GM10248 (cell line): ENCODE results near the gene BSND.

ENCODE experiments used
- CTCF ChIA-PET: fragments of 300-600 bp; sonication (Branson Sonifier 250); formaldehyde crosslinking; extraction: SDS; loops from one replicate; lab custom pipeline; 2021; ENCODE audit warnings: antibody characterized with exemption; lab: Yijun Ruan, JAX
- POLR2A ChIA-PET: fragments of 350-650 bp; sonication (Branson Sonifier 250); formaldehyde crosslinking; extraction: SDS; loops from one replicate; lab custom pipeline; 2020; ENCODE audit warnings: antibody characterized with exemption; lab: Yijun Ruan, JAX
- DNase-seq: peaks from one replicate; pipeline ENCODE4 v3.0.0; 2012; ENCODE audit errors: extremely low spot score
- TF ChIP-seq, protein P1 (sequence below): IDR thresholded peaks from 2 replicates; pipeline ENCODE4 v1.5.1; 2012; ENCODE audit warnings: mild to moderate bottlenecking, low read depth; ENCODE audit errors: extremely low read depth, missing control alignments, control extremely low read depth

BSND gene

DNA sequence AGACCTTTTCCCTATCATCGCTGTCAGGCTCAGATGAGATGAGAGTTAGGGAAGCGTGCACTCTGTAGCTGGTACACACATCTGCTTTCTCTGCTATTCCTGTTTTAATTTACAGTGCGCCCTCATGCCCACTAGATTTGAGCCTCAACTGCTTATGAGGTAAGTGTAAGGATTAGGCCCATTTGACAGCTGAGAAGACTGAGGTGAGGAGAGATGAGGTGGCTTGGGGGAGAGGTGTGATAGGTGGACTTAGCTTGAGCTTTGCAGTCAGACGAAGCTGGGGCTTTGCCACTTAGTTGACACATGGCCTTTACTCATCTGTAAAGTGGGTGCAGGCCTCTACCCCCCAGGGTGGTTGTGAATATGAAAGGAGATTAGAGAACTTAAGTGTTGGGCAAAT, 9.8 kb upstream of the BSND start:
- ChIA-PET POLR2A (no interaction called here), CTCF (interaction anchor here (1.0 to 24.6 kb wide), 4 partner anchors 13 to 43 kb away, joined by 3 to 609 read pairs (median 3); no protein-coding TSS in a partner anchor)
- no peak for DNase-seq
- TF ChIP-seq, protein P1, sequence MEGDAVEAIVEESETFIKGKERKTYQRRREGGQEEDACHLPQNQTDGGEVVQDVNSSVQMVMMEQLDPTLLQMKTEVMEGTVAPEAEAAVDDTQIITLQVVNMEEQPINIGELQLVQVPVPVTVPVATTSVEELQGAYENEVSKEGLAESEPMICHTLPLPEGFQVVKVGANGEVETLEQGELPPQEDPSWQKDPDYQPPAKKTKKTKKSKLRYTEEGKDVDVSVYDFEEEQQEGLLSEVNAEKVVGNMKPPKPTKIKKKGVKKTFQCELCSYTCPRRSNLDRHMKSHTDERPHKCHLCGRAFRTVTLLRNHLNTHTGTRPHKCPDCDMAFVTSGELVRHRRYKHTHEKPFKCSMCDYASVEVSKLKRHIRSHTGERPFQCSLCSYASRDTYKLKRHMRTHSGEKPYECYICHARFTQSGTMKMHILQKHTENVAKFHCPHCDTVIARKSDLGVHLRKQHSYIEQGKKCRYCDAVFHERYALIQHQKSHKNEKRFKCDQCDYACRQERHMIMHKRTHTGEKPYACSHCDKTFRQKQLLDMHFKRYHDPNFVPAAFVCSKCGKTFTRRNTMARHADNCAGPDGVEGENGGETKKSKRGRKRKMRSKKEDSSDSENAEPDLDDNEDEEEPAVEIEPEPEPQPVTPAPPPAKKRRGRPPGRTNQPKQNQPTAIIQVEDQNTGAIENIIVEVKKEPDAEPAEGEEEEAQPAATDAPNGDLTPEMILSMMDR, result no peak

DNA sequence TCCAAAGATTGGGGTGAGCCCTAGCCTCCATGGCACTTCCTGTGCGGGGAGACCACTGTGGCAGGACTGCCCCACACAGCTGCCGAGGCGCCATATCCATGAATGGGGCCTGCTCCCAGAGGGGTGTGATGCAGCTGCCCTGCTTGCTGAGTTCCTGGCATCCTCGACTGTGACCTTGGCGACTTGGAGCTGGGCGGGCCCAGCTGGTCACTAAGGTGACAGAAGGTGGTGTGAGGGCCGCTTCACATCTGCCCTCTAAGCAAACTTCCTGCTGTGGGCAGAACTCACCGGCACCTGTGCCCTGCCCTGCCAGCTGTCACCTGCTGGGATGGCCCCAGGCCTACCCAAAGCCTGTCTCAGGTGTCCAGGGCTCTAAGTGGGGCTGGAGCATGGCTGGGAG, 9.3 kb upstream of the BSND start:
- POLR2A ChIA-PET, result no interaction called here
- TF ChIP-seq, protein P1, result no peak
- no peak for DNase-seq
- CTCF ChIA-PET, result interaction anchor here (1.4 to 24.6 kb wide), 3 partner anchors 32 to 43 kb away, joined by 3 to 609 read pairs (median 3); no protein-coding TSS in a partner anchor

DNA sequence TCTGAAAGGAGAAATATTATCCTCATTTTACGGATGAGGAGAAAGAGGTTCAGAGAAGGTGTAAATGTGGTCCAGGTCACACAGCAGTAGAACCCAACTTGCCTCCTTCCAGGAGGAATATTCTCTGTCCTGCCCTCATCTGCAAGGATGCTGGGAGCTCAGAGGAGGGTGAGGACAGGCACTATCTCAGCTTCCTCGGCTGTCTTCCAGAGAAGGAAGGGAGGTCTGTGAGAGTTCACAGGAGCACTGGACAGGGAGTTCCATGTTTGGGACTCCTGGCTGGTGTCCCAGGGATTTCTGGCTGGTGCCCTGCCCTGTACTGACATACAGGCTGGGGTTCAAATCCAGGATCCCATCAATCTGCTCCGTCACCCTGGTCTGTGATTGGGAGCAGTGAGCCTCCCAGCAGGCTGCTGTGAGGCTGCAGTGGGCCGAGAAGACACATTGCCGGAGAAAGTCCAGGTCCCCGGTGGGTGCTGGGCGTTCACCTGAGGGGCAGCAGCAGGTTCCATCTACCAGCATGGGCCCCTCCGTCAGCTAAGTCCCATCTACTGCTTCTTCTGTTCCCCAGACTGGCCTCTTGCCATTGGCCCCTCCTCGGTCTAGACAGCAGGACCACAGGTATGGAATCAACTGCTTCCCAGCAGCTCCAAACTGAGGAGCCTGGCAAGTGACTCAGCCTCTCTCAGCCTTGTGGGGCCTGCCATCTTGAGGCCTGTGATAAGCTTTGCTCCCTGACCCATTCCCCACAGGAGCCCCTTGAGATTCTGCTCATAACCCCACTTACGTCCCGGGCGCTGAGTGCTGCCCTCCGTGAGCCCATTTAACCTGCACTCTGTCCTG, 8.5 kb upstream of the BSND start:
- no peak for DNase-seq
- ChIA-PET POLR2A (no interaction called here), CTCF (interaction anchor here (24.6 kb wide), 1 partner anchor 44 kb away, joined by 609 read pairs; no protein-coding TSS in a partner anchor)
- TF ChIP-seq, protein P1, result no peak

DNA sequence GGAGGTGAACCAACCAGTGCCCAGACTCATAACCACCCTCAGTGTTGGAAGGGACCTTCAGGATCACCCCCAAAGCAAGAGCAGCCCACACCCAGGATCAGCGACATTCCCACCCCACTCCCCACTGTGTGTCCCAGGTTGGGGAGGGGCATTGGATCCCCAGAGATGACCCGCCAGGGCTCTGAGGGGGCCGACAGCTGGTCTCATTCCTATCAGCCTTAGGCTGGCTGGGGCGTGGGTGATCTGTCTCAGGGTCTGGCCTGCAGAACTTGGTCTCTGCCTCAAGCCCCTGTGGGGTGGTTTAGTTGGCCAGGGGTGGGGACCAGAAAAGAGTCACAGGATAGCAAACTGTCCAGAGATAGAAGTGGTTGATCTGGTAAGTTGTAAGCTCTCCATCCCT, 7.8 kb upstream of the BSND start:
- POLR2A ChIA-PET, result no interaction called here
- TF ChIP-seq, protein P1, result no peak
- DNase-seq, result no peak
- CTCF ChIA-PET, result interaction anchor here (24.6 kb wide), 1 partner anchor 45 kb away, joined by 609 read pairs; no protein-coding TSS in a partner anchor

- no peak for DNase-seq
- TF ChIP-seq, protein P1, result no peak
- ChIA-PET POLR2A (no interaction called here), CTCF (interaction anchor here (24.6 kb wide), 1 partner anchor 46 kb away, joined by 609 read pairs; no protein-coding TSS in a partner anchor)
These were observed 6.8 kb upstream of the BSND start for GRCh38 chr1:54991939-54992338.

DNA sequence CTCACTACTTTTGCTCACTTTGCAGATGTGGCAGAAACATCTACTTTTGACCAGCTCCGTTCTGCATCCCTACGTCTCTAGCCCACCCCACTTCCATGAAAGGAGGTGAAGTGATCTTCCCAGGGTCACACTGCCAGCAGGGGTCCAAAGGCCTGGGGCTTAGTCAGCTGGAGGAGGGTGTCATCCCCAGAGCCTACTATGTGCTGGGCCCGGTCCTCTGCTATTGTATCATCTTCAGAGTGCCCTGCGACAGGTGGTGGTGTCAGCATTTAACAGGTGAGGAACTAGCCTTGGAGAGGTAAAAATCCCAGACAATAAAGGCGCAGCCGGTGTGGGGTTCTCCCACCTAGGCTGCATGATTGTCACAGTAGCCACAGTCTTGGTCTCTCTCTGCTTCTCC, 5.6 kb upstream of the BSND start:
- TF ChIP-seq, protein P1, result no peak
- POLR2A ChIA-PET, result no interaction called here
- CTCF ChIA-PET, result interaction anchor here (24.6 kb wide), 1 partner anchor 47 kb away, joined by 609 read pairs; no protein-coding TSS in a partner anchor
- no peak for DNase-seq
